ENCODE data around the gene PCNT.
A peak's percentile ranks its signal among the peaks of the same experiment; 100 is the strongest.

The PCNT gene

DNA sequence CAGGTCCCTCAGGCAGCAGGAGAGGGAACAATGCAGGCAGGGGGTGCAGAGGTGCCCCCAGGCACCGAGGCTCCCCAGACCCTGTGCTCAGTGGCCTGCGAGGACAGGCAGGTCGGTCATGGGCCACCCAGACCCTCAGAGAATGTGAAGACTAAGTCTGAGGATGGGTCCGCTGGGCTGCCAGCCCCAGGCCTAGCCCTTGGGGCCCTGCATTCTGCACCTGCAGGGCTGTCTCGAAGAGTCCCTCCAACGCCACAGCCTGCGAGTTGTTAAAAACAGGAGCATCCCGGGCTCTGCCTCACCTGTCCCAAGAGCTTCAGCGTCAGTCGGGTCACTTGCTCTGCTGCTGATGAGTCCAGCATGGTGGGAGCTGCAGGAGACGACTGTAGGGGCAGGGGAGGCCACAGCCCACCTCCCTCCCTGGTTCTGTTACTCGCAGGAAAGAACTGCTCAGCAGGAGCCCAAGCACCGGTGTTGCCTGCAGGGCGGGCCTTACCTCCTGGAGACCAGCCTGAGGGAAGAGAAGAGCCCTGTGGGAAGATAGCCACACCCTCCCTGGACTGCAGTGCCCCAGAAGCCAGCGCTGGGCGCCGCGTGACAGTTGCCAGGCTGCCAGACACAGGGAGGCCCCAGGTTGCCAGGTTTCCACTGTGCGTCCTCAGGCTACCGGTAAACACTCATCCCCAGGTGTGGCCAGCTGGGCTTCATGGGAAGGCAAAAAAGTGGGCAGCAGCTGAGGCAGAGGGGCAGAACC is 6.1 kb upstream of the PCNT start:
- TF ChIP-seq, protein P1, sequence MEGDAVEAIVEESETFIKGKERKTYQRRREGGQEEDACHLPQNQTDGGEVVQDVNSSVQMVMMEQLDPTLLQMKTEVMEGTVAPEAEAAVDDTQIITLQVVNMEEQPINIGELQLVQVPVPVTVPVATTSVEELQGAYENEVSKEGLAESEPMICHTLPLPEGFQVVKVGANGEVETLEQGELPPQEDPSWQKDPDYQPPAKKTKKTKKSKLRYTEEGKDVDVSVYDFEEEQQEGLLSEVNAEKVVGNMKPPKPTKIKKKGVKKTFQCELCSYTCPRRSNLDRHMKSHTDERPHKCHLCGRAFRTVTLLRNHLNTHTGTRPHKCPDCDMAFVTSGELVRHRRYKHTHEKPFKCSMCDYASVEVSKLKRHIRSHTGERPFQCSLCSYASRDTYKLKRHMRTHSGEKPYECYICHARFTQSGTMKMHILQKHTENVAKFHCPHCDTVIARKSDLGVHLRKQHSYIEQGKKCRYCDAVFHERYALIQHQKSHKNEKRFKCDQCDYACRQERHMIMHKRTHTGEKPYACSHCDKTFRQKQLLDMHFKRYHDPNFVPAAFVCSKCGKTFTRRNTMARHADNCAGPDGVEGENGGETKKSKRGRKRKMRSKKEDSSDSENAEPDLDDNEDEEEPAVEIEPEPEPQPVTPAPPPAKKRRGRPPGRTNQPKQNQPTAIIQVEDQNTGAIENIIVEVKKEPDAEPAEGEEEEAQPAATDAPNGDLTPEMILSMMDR (IDR thresholded peaks at IDR 0.05; ENCODE audit: borderline replicate concordance, insufficient read depth, low read depth, low read length): no peak
- H3K4me3 ChIP-seq (ENCODE audit: low read depth, low read length): no peak overlapping the region

DNA sequence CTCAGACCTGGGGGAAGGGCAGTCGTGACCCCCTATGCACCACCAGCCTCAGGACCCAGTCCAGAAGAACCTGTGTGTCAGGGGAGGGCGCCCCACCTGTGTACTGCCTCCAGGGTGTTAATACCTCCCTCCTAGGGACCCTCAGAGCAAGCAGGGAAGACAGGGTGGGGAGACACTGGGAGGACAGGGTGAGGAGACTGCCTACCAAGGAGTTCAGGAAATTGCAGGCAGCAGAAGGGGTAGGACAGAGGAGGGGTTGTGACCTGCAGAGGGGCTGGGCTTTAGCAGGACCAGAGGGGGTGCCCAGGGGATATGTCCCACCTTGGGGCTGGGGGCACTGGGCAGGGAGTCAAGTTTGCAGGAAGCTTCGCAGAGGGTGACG is 5.5 kb upstream of the PCNT start:
- no peak overlapping the region for H3K4me3 ChIP-seq (ENCODE audit: low read depth, low read length)
- TF ChIP-seq, protein P1 (IDR thresholded peaks at IDR 0.05; ENCODE audit: borderline replicate concordance, insufficient read depth, low read depth, low read length): no peak

DNA sequence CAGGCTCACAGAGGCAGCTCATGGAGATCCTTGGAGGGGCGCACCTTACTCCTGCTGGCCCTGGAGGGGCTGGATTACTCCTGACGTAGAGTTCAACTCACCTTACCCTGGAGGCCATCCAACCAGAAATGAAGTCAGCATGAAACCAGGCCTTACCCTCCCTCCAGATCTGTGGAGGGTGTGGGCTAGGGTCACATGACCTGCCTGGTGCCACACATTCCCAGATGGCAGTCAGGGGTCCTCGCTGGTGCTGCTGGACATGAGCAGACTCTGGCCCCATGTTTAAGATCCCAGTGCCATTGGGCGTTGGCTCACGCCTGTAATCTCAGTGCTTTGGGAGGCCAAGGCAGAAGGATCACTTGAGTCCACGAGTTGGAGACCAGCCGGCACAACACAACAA is 4.8 kb upstream of the PCNT start:
- TF ChIP-seq, protein P1 (IDR thresholded peaks at IDR 0.05; ENCODE audit: borderline replicate concordance, insufficient read depth, low read depth, low read length): no peak
- no peak overlapping the region for H3K4me3 ChIP-seq (ENCODE audit: low read depth, low read length)

DNA sequence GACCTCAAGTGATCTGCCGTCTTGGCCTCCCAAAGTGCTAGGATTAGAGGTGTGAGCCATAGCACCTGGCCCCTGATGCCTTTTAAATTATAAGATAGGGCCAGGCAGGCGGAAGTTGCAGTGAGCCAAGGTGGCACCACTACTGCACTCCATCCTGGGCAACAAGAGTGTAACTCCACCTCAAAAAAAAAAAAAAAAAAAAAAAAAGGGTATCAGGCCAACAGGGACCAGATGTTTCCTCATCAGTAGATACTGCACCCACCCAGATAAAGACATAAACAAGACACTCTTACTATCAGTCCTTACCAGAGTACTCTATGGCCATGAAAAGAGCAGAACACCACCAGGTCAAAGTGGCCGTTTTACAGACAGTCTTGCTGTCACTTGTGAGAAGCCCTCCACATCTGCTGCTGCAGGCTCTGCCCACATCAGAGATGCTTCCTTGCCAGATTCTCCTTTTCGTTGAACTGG is 3.6 kb upstream of the PCNT start:
- TF ChIP-seq, protein P1 (IDR thresholded peaks at IDR 0.05; ENCODE audit: borderline replicate concordance, insufficient read depth, low read depth, low read length): no peak
- no peak overlapping the region for H3K4me3 ChIP-seq (ENCODE audit: low read depth, low read length)

DNA sequence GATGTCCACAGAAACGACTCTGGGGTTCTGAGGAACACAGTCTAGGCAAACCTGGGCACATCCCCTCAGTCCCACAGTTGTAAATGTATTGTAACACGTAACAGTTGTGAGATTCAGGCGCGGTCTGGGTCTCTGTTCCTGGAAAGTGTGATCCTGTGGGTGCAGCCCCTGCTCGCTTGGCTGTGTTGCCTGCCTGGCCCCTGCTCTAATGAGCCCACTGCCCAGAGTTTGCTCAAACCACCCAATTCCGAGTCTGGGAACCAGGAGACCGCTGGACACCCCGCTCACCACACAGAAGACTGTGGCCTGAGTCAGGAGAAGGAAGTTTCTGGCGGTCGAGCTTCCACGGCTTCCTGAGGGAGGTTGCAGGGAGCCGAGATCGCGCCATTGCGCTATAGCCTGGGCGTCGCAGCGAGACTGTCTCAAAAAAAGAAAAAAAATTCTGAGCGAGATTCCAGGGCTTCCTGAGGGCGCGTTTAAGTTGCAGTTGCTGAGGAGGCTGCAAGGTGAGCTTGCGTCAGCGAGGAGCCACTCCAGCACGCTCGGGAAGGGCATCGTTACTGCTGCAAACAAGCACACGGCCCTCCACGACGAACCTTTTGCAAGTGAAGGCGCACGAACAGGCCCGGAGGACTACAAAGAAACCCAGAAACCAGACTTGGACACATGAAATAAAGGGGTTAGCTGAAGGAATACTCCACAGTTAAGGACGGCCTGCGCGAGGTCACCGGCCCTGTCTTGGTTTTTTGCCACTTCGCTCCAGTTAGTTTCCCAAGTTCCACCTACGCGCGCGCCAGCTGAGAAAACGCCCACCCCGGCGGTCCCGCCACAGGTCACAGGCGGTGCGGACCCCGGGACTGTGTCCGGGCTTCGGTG is 1.4 kb upstream of the PCNT start:
- TF ChIP-seq, protein P1 (IDR thresholded peaks at IDR 0.05; ENCODE audit: borderline replicate concordance, insufficient read depth, low read depth, low read length): no peak
- peak overlapping the region; percentile 100 for H3K4me3 ChIP-seq (ENCODE audit: low read depth, low read length)

DNA sequence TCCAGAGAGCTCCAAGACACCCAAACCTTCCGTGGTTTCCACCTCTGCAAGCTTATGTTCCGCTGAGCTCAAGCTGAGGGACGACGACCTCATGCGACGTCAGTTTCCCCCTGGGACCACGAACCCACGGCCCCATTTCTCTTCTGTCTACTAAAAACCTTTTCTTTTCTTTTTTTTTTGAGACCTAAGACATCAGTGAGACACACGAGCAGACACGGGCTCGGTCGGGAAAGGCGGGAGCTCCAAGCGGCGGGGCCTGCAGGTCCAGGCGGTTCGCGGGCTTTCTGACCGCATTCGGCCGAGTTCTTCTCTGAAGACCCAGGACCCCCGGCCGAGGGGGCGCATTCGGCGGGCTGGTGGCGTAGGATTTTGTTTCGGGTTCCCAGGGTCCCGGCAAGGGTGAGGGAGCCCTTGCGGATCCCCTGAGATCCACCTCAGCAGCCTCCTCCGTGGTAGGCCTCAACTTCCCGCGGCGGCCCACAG is 688 bp upstream of the PCNT start:
- TF ChIP-seq, protein P1 (IDR thresholded peaks at IDR 0.05; ENCODE audit: borderline replicate concordance, insufficient read depth, low read depth, low read length): no peak
- H3K4me3 ChIP-seq (ENCODE audit: low read depth, low read length): peak overlapping the region; percentile 100

All from GM12875 (cell line).